Fibroblast of skin of right biceps (primary cell): ENCODE measurements around the gene PRPF19.

ENCODE experiments used
- DNase-seq: peaks from one replicate; pipeline ENCODE4 v3.0.0-alpha.2; 2013

PRPF19 gene

DNA sequence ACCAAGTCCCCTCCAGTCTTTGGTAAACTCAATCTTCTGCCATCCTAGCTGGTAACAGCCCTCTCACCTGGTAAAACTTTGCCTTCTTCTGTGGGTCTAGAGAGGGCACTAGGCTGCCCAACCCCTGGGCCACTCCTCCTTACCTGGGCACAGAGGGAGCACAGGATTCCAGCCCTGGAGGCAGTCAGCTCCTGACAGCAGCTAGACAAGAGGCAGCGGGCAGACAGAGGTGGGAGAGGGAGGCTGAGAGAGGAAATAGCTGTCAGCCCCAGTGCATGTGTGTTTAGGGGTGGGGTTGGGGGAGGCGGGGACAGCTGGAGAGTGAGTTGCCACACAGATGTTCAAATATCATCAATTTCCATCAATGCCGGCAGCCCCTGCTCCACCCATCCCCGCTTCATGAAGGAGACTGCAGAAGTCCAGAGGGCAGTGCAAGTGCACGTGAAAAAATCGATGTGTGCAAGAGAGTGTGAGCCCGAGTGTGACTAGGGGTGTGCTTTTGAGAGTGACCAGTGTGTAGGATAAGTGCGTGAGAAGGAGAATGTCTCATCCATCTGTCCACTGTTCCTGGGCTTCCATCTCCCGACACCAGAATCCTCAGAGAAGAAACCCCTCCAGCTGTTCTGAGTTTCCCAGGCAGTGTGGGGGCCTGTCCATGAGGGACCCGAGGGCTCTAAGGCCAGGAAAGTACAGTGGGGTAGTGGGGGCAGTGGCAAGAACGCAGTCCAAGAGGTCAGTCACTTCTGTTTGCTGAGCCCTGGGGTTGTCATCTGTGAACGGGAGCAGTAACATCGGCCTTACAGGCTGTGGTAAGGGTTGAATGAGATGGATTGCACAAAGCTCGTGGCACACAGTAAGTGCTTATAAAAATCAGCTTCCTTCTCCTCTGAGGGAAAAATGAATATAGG lies 50.4 kb downstream of the PRPF19 start, which contains the start of gene PTGDR2:
PTGDR2 (minus strand) TSS at position 225 of the 908 bp plus-strand sequence. CDS start 2,228 bp downstream, outside the sequence.
- no peak for DNase-seq

DNA sequence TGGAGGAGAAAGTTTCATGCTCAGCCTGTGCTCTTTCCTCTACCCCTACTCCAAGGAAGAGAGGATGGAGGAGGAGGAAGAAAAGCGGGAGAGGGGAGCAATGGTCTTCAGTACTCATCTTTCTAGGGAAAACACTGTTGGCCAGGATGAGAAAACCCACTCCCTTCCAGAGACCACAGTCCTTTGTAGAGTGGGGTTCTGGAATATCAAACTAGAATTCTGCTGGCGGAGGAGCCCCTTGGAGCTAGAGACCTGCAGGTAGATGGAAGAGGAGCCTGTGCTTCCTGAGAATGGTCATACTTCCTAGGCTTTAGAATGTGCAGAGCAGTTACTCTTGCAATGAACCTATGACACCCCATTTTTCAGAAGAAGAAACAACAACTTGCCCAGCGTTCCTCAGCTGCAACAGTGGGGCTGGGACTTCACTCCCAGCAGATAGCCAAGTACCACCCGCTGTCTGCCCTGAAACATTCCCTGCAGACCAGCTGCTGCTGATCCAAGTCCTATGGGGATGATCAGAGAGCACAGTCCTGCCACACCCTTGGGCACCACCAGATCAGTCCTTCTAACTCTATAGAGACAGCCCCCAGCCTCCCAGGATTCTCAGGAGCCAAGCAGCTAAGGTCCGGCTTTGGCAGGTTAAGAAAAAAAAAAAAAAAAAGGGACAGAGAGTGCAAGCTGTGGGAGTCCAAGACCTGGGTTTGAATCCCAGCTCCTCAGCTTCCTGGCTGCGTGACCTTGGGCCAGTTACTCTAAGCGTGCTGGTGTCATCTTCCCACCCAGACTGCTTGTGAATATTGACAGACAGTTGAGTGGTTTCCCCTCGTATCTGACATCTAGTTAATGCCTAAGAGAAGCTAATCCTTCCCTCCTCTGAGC lies 51.3 kb downstream of the PRPF19 start:
- DNase-seq: no peak

DNA sequence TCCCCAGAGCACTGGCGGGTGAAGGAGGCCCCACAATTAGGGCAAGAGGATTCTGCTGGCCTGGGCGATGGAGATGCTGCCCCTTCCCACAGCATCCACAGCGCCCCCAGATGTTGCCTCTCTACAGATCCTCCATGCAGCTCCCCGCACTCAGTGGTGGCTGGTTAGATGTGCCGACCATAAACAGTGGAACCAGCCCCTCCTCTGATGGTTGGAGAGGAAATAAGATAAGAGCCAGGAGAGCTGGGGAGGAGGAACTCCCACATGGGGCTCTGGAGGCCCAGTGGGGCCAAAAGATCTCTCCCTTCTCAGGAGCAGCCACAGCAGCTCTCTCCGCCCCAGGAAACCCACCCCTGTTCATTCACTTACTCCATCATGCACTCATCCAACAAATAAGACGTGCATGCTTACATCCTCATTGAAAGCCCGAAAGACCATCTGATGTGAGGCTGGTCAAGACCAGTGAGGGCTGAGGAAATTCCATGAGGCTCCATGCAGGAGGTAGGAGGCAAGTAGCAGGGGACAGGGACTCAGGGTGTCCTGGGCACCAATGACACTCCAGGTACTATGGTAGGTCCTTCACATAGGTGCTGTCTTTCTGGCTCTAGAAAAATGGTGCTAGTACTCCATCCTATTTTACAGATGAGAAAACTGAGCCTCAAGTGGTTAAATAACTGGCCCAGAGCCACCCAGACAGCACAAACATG lies 52.1 kb downstream of the PRPF19 start:
- DNase-seq: no peak

- no peak for DNase-seq
These were observed 53.1 kb downstream of the PRPF19 start for GRCh38 chr11:60852982-60853950.

DNA sequence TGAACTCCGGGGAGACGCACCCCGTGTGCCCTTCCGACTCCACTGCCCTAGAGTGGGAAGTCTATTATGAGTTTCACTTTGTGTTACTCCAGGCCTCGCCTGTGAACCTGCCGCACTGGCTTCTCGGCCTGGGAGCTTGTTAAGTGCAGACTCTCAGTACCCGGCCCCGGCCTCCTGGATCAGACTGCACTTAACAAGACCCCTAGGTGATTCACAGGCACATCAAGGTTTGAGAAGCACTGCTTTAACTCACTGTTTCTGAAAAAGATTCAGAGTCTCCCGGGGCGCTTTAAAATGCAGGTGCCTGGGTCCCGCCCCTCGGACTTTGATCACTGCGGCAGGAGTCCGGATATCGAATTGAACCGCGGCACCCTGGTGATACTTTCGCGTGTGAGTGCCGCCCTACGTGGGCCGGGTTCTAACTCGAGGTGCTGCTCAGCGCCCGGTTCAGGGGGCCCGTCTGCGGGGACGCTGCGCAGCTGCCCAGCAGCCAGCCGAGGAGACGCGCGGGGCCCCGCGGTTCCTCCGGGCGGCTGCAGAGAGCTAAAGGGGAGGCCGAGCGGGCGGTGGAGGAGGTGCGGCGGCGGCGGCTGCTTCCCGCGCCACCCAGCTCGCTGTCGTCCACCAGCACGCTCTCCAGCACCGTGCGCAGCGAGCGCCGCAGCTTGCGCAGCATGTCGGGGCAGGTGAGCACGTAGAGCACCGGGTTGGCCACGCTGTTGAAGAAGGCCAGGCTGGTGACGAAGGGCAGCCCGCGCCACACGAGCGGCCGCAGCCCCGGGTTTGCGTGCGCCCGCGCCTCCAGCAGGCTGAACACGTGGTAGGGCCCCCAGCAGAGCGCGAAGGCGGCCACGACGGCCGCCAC lies 54.0 kb downstream of the PRPF19 start:
- no peak for DNase-seq

DNA sequence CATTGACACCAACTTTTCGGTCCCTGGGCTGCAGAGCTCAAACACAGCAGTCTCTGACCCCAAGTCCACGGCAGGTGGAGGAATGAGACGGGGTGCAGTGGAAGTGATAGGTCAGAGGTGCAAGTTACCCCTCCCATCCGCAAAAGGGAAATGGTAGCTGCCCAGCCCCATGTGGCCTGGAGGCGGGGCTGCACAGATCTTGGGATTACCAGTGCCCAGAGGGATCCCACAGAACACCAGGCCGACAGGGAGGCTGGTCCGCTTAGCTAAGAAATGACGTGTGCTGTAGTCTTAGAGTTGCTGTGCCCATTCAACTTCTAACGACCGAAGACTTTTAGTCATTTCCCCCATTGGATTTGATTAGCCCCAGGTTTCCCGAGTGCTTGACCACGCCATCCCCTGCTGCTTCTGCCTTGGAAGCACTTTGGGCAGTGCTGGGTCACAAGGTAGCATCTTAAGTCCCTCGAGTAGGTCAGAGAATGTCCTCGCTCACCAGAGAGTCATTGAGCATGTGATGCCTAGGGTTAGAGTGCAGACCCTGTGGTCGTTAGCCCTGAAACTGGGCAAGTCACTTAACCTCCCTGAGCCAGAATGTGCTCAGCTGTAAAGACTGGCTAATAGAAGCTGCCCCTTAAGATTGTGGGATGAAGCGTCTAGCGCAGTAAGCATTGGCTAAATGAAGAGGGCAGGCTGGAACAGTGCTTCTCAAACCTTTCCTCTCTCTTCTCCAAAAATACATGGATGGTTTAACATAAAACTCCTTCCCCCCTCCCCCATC lies 54.9 kb downstream of the PRPF19 start:
- DNase-seq: no peak

DNA sequence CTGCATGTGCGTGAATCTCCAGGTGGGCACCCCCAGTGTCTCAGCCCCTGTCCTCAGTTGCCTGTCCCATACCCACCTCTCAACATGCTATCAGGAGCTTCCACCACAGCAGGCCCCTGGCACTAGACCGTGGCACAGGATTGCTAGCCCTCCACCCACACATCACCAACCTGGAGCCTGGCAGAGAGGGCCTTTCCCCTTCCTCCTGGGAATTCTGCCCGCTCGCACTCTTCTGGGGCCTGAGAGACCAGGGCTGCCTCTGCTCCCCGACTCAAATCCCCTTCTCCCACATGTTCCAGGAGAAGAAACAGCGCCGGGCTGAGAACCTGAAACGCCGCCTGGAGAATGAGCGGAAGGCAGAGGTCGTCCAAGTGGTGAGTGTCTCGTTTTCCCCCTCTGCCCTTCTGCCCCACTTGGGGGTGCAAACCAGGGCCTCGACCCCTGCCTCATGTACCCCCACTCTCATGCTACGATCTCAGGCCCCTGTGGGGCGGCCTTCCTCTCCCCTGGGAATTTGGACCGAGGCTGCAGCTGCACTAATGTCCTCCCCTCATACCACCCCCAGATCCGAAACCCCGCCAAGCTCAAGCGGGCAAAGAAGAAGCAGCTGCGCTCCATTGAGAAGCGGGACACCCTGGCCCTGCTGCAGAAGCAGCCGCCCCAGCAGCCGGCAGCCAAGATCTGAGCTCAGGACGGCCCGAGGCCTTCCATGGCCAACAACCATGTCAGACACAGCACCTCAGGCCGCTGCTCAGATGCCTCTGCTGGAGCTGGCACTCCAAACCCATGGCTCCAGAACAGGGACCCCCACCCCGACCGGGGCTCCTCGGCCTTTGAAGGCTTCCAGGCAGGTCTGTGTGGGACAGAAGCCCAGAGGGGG lies 56.5 kb downstream of the PRPF19 start:
- no peak for DNase-seq

- no peak for DNase-seq
These were observed 57.7 kb downstream of the PRPF19 start for GRCh38 chr11:60848714-60849151.

DNA sequence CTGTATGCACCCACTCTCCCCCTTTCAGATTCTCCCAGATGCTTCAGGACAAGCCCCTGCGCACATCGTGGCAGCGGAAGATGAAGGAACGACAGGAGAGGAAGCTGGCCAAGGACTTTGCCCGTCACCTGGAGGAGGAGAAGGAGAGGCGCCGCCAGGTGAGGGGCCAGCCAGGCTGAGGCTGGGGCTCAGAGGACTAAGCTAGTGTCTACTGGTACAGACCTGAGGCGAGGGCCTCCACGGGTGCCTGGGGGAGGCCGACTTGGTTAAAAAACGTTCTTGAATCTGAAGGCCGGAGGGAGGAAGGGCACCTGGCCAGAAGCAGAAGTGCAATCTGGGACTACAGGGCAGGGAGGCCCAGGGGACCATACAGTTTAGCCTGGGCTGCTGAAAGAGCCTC lies 58.5 kb downstream of the PRPF19 start:
- DNase-seq: no peak

- DNase-seq: no peak
These were observed 59.1 kb downstream of the PRPF19 start for GRCh38 chr11:60847281-60847680.

- DNase-seq: no peak
These were observed 61.0 kb downstream of the PRPF19 start for GRCh38 chr11:60845338-60845737.

DNA sequence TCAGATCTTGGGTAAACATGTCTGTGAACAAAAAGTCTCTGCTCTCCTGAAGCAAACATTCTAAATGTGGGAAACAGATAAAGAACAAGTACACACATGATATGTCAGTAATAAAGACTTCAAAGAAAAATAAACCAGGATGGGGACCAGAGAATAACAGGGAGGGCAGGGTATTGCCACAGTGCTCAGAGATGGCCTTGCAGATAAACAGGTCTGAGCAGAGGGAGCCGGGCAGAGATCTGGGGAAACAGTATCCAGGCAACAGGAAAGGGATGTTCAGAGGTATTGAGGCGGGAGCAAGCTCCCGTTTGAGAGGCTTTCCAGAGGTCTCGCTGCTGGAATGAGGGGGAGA lies 61.5 kb downstream of the PRPF19 start:
- DNase-seq: no peak

- no peak for DNase-seq
These were observed 62.1 kb downstream of the PRPF19 start for GRCh38 chr11:60844045-60844869.

- DNase-seq: no peak
These were observed 63.5 kb downstream of the PRPF19 start for GRCh38 chr11:60842668-60843600.

DNA sequence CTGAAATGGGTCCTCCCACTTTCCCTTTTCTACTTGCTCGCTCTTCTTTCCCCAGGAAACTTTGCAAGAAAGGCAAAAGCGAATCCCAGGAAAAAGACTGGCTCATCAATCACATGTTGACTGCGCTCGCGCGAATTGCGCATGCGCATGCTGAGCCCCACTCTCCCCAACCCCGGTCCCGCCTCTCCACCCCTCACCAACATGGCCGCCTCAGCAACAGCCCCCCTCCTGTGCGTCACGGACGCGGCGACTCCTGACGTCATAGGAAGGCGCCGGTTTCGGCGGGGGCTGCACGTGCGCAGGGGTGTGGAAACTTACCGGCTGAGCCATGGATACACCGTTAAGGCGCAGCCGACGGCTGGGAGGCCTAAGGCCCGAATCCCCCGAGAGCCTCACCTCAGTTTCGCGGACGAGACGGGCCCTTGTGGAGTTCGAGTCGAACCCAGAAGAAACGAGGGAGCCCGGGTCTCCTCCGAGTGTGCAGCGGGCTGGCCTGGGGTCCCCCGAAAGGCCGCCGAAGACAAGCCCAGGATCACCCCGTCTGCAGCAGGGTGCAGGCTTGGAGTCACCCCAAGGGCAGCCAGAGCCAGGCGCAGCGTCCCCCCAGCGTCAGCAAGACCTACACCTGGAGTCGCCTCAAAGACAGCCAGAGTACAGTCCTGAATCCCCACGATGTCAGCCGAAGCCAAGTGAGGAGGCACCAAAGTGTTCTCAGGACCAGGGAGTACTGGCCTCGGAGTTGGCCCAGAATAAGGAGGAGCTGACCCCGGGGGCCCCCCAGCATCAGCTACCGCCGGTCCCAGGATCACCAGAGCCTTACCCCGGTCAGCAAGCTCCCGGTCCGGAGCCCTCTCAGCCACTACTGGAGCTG lies 64.4 kb downstream of the PRPF19 start, which contains the start of gene CCDC86:
CCDC86 (plus strand) TSS at position 317 of the 871 bp plus-strand sequence; CDS start at position 329, 12 bp downstream.
- DNase-seq: peak; percentile 95
